SK-N-SH (cell line): ENCODE measurements around the gene PRR11. TPM values are rescaled to one million over a fixed set of nuclear protein-coding genes. Genes with fewer than 3 reads are reported as not detected.

Experiments used
- CTCF ChIA-PET: fragments of 300-600, 350-600 bp; formaldehyde crosslinking; extraction: SDS; loops from one replicate; lab custom pipeline; 2021; lab: Yijun Ruan, JAX
- POLR2A ChIA-PET: fragments of 350-600 bp; sonication (Branson Sonifier 250); formaldehyde crosslinking; extraction: SDS; loops from one replicate; lab custom pipeline; 2020; ENCODE audit warnings: antibody characterized with exemption, inconsistent platforms; lab: Yijun Ruan, JAX
- DNase-seq: peaks from one replicate; pipeline ENCODE4 v3.0.0; 2012
- H2AFZ ChIP-seq: fragments of 200-600 bp; sonication (generic); 2 replicates; pipeline ENCODE4 v1.8.1; 2016; ENCODE audit warnings: antibody characterized with exemption, mild to moderate bottlenecking, low read depth
- H3F3A ChIP-seq: fragments of 200-600 bp; sonication (generic); replicated peaks from 2 replicates; pipeline ENCODE3; 2016; ENCODE audit warnings: antibody characterized with exemption, mild to moderate bottlenecking; ENCODE audit not compliant: insufficient read depth
- H3K27ac ChIP-seq, 2 experiments: fragments of 200-500 bp in 1 of 2; fragments of 200-600 bp in 1 of 2; sonication (Bioruptor generic) in 1 of 2; sonication (generic), shearing (Covaris generic) in 1 of 2; 2 replicates each; pipeline versions ENCODE4 v1.5.1 to v1.6.1; 2014 to 2016; ENCODE audit warnings: low read depth in 2 of 2, inconsistent platforms in 1 of 2, low read length in 1 of 2, mild to moderate bottlenecking in 1 of 2, mixed read lengths in 1 of 2
- H3K27me3 ChIP-seq: fragments of 200-600 bp; sonication (generic), shearing (Covaris generic); 2 replicates; pipeline ENCODE4 v1.6.1; 2016; ENCODE audit warnings: mixed run types; ENCODE audit not compliant: insufficient read depth
- H3K36me3 ChIP-seq, 2 experiments: fragments of 200-500 bp in 1 of 2; fragments of 200-600 bp in 1 of 2; sonication (Bioruptor generic) in 1 of 2; sonication (generic) in 1 of 2; replicated peaks in 1 of 2; 2 replicates each; pipeline versions ENCODE3 to v1.5.1; 2014 to 2016; ENCODE audit warnings: low read length in 1 of 2, mild to moderate bottlenecking in 1 of 2; ENCODE audit not compliant: insufficient read depth in 2 of 2, control insufficient read depth in 1 of 2
- H3K4me1 ChIP-seq, 2 experiments: fragments of 200-500 bp in 1 of 2; fragments of 200-600 bp in 1 of 2; sonication (Bioruptor generic) in 1 of 2; sonication (generic), shearing (Covaris generic) in 1 of 2; 2 replicates each; pipeline versions ENCODE4 v1.5.1 to v1.6.1; 2014 to 2016; ENCODE audit warnings: low read depth in 1 of 2, low read length in 1 of 2, mixed run types in 1 of 2; ENCODE audit not compliant: insufficient read depth in 2 of 2, control insufficient read depth in 1 of 2
- H3K4me2 ChIP-seq: fragments of 200-600 bp; sonication (generic), shearing (Covaris generic); 2 replicates; pipeline ENCODE4 v1.6.1; 2017; ENCODE audit warnings: mixed run types
- H3K4me3 ChIP-seq, 2 experiments: fragments of 200-500 bp in 1 of 2; fragments of 200-600 bp in 1 of 2; sonication (Bioruptor generic) in 1 of 2; sonication (generic), shearing (Covaris generic) in 1 of 2; 2 replicates each; pipeline versions ENCODE4 v1.5.1 to v1.8.1; 2014 to 2016; ENCODE audit warnings: low read depth in 2 of 2, inconsistent platforms in 1 of 2, low read length in 1 of 2, mild to moderate bottlenecking in 1 of 2, mixed read lengths in 1 of 2, moderate library complexity in 1 of 2
- H3K79me2 ChIP-seq: fragments of 200-600 bp; sonication (generic); 2 replicates; pipeline ENCODE4 v1.8.1; 2017; ENCODE audit warnings: mild to moderate bottlenecking; ENCODE audit not compliant: insufficient read depth
- H3K9ac ChIP-seq: fragments of 200-600 bp; sonication (generic); 2 replicates; pipeline ENCODE4 v1.6.1; 2017; ENCODE audit warnings: mixed run types
- H3K9me2 ChIP-seq: fragments of 200-600 bp; sonication (generic); 2 replicates; pipeline ENCODE4 v1.6.1; 2017; ENCODE audit warnings: mixed run types
- H3K9me3 ChIP-seq: fragments of 200-600 bp; sonication (generic); 2 replicates; pipeline ENCODE4 v1.6.1; 2017; ENCODE audit warnings: mixed run types, mild to moderate bottlenecking, moderate library complexity
- H4K20me1 ChIP-seq: fragments of 200-600 bp; sonication (generic); 2 replicates; pipeline ENCODE4 v1.6.1; 2017; ENCODE audit warnings: mild to moderate bottlenecking, mixed run types; ENCODE audit not compliant: insufficient read depth
- ELF1 ChIP-seq: IDR thresholded peaks from 2 replicates; pipeline ENCODE4 v1.4.0; 2012
- EP300 ChIP-seq, 2 experiments: IDR thresholded peaks; 2 replicates each; pipeline versions ENCODE4 v1.4.0 to v1.6.1; 2012; ENCODE audit warnings: borderline replicate concordance in 1 of 2, low read depth in 1 of 2, low read length in 1 of 2
- EZH2phosphoT487 ChIP-seq: fragments of 200-600 bp; sonication (generic); IDR thresholded peaks from 2 replicates; pipeline ENCODE4 v1.6.1; 2017; ENCODE audit warnings: low read depth, mixed run types, mild to moderate bottlenecking, antibody characterized with exemption, moderate library complexity, borderline replicate concordance
- FOXJ3 ChIP-seq: sonication (generic); formaldehyde crosslinking; IDR thresholded peaks from 2 replicates; pipeline ENCODE4 v1.5.1; 2020; ENCODE audit warnings: mild to moderate bottlenecking, missing genetic modification reagents
- FOXM1 ChIP-seq: IDR thresholded peaks from 2 replicates; pipeline ENCODE4 v1.4.0; 2012; ENCODE audit warnings: low read depth, mild to moderate bottlenecking
- GATA2 ChIP-seq: sonication (generic); formaldehyde crosslinking; IDR thresholded peaks from 2 replicates; pipeline ENCODE4 v1.5.0; 2020; ENCODE audit warnings: mild to moderate bottlenecking, missing genetic modification reagents
- MEF2A ChIP-seq: IDR thresholded peaks from 2 replicates; pipeline ENCODE4 v1.4.0; 2012; ENCODE audit warnings: low read depth, borderline replicate concordance
- MXI1 ChIP-seq: IDR thresholded peaks from 2 replicates; pipeline ENCODE4 v1.6.1; 2012; ENCODE audit warnings: mild to moderate bottlenecking, low read depth, low read length, improper control_type of control experiment
- POLR2AphosphoS5 ChIP-seq: IDR thresholded peaks from 2 replicates; pipeline ENCODE4 v1.6.1; 2012; ENCODE audit warnings: low read depth, low read length
- RCOR1 ChIP-seq: fragments of 150-350 bp; IDR thresholded peaks from 2 replicates; pipeline ENCODE4 v1.6.1; 2017; ENCODE audit warnings: antibody characterized with exemption, low read length
- SIN3A ChIP-seq: IDR thresholded peaks from 2 replicates; pipeline ENCODE4 v1.6.1; 2012; ENCODE audit warnings: low read depth, mild to moderate bottlenecking, low read length, moderate library complexity, borderline replicate concordance
- SMC3 ChIP-seq: IDR thresholded peaks from 2 replicates; pipeline ENCODE4 v1.6.1; 2012; ENCODE audit warnings: low read depth, low read length, improper control_type of control experiment
- TAF1 ChIP-seq: IDR thresholded peaks from 2 replicates; pipeline ENCODE4 v1.6.1; 2012; ENCODE audit warnings: low read depth, mild to moderate bottlenecking, low read length, moderate library complexity, borderline replicate concordance
- YY1 ChIP-seq: IDR thresholded peaks from 2 replicates; pipeline ENCODE4 v1.4.0; 2012; ENCODE audit warnings: low read depth, mild to moderate bottlenecking
- WGBS: methylation state at CpG from one replicate; pipeline ENCODE4 v1.1.6; 2017; ENCODE audit warnings: low lambda C conversion rate; 5-methylcytosine and 5-hydroxymethylcytosine counted together
- polyA plus RNA-seq, 3 experiments: library from polyadenylated mRNA; depleted of rRNA; stranded (reverse); fragments of >200 nt; gene quantifications; 2 replicates each; pipeline ENCODE4 v1.2.3, GENCODE V29; 2012
- TF ChIP-seq, protein P1 (sequence below): fragments of 150-350 bp; IDR thresholded peaks from 2 replicates; pipeline ENCODE4 v1.6.1; 2017; ENCODE audit warnings: antibody characterized with exemption, low read length, low read depth, borderline replicate concordance
- TF ChIP-seq, protein P2 (sequence below): IDR thresholded peaks from 2 replicates; pipeline ENCODE4 v1.6.1; 2012; ENCODE audit warnings: mild to moderate bottlenecking, low read depth, low read length, moderate library complexity
- TF ChIP-seq, protein P3 (sequence below): fragments of 150-350 bp; IDR thresholded peaks from 2 replicates; pipeline ENCODE4 v1.6.1; 2016; ENCODE audit warnings: mild to moderate bottlenecking, low read depth, low read length
- TF ChIP-seq, protein P4 (sequence below): IDR thresholded peaks from 2 replicates; pipeline ENCODE4; 2012
- TF ChIP-seq, protein P5 (sequence below): IDR thresholded peaks from 2 replicates; pipeline ENCODE4 v1.4.0; 2012; ENCODE audit warnings: low read depth

PRR11 gene
- polyA plus RNA-seq (2012; rRNA removed), result 25.8 and 28.4 TPM in 2 replicates
- 27.2 and 29.5 TPM in 2 replicates for polyA plus RNA-seq (2012; cell fraction: cytosol; rRNA removed)
- 4.8 and 6.3 TPM in 2 replicates for polyA plus RNA-seq (2012; cell fraction: nucleus; rRNA removed)

DNA sequence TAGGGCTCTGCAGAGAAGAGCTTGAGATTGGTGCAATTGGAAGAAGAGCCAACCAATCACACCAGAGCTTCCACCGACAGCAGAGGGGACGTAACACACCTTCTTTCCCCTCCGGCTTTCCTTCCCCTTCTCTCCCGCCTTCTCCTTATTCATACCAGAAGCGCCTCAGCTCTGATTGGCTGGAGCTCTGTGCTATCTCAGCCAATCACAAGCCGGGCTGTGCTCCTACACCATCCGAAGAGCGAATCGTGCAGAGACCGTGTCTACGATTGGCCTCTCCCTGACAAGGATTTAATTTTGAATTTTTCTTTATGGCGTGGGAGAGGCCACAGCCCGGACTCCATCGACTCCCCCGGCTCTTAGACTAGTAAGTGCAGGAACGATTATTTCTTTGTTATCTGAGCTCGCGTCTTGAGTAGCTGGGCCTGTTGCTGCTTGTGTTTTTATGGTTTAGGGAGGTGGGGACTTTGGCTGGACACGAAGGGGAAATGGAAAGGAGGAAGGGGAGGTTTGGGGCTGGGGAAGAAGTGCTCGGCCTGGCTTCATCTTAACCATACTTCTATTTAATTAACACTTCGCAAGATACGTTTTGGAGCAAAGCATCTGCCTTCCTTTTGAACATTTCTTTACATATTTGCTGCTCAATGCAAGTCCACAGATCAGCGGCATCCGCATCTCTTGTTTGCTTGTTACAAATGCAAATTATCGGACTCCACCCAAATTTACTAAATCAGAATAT, at the start of gene PRR11:
Gene PRR11, plus strand, starts transcription at position 308 of the 739 bp plus-strand sequence. CDS start 14,007 bp downstream, outside the sequence.
- WGBS, result under 1% methylated on average over 25 of the region's 25 CpGs
- DNase-seq, result peak; percentile 90
- H3K36me3 ChIP-seq, result peaks cover 0 to 4% of the 10 kb centered on the region in 2 experiments
- CTCF ChIA-PET, result interaction anchor here (0.9 to 2.3 kb wide), 6 partner anchors 9 to 636 kb away, joined by 3 to 8 read pairs (median 4); partner anchors contain the start of gene GDPD1
- H3F3A ChIP-seq, result peaks cover 32% of the 10 kb centered on the region
- H3K27ac ChIP-seq, result peak within 1 kb of the TSS; percentile 85 to 95
- POLR2A ChIA-PET, result interaction anchor here (0.8 to 1.4 kb wide), 5 partner anchors 49 to 637 kb away, joined by 3 to 8 read pairs (median 3); partner anchors contain the start of genes SMG8 and TRIM37
- H3K9ac ChIP-seq, result peak within 1 kb of the TSS; percentile 87
- peak within 1 kb of the TSS; percentile 80 to 81 for H3K4me3 ChIP-seq
- H3K4me2 ChIP-seq, result peak within 1 kb of the TSS; percentile 89
- TF ChIP-seq TAF1, result peak; percentile 61; the same call in 1 of the 2 replicates
- peak; percentile 75 for TF ChIP-seq POLR2AphosphoS5
- TF ChIP-seq SMC3, result no peak
- TF ChIP-seq, protein P1, sequence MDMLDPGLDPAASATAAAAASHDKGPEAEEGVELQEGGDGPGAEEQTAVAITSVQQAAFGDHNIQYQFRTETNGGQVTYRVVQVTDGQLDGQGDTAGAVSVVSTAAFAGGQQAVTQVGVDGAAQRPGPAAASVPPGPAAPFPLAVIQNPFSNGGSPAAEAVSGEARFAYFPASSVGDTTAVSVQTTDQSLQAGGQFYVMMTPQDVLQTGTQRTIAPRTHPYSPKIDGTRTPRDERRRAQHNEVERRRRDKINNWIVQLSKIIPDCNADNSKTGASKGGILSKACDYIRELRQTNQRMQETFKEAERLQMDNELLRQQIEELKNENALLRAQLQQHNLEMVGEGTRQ, result no peak
- TF ChIP-seq RCOR1, result 0 out of 2 replicates have a peak, but pooled peaks have one; percentile 23
- TF ChIP-seq FOXM1, result peak; percentile 98
- no peak for TF ChIP-seq GATA2 (CRISPR knock-in tag)
- peak; percentile 100 for TF ChIP-seq MXI1
- no peak for TF ChIP-seq FOXJ3
- TF ChIP-seq, protein P2, sequence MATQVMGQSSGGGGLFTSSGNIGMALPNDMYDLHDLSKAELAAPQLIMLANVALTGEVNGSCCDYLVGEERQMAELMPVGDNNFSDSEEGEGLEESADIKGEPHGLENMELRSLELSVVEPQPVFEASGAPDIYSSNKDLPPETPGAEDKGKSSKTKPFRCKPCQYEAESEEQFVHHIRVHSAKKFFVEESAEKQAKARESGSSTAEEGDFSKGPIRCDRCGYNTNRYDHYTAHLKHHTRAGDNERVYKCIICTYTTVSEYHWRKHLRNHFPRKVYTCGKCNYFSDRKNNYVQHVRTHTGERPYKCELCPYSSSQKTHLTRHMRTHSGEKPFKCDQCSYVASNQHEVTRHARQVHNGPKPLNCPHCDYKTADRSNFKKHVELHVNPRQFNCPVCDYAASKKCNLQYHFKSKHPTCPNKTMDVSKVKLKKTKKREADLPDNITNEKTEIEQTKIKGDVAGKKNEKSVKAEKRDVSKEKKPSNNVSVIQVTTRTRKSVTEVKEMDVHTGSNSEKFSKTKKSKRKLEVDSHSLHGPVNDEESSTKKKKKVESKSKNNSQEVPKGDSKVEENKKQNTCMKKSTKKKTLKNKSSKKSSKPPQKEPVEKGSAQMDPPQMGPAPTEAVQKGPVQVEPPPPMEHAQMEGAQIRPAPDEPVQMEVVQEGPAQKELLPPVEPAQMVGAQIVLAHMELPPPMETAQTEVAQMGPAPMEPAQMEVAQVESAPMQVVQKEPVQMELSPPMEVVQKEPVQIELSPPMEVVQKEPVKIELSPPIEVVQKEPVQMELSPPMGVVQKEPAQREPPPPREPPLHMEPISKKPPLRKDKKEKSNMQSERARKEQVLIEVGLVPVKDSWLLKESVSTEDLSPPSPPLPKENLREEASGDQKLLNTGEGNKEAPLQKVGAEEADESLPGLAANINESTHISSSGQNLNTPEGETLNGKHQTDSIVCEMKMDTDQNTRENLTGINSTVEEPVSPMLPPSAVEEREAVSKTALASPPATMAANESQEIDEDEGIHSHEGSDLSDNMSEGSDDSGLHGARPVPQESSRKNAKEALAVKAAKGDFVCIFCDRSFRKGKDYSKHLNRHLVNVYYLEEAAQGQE, result peak; percentile 43; the same call in 1 of the 2 replicates
- peak; percentile 31 for TF ChIP-seq YY1
- no peak for TF ChIP-seq EZH2phosphoT487
- TF ChIP-seq EP300 (IDR thresholded peaks at IDR 0.05; ENCODE audit: borderline replicate concordance in 1 of 2, low read depth in 1 of 2, low read length in 1 of 2), result peak in 1 of 2 experiments; percentile 23; a peak in 2 of 4 replicates
- TF ChIP-seq, protein P3, sequence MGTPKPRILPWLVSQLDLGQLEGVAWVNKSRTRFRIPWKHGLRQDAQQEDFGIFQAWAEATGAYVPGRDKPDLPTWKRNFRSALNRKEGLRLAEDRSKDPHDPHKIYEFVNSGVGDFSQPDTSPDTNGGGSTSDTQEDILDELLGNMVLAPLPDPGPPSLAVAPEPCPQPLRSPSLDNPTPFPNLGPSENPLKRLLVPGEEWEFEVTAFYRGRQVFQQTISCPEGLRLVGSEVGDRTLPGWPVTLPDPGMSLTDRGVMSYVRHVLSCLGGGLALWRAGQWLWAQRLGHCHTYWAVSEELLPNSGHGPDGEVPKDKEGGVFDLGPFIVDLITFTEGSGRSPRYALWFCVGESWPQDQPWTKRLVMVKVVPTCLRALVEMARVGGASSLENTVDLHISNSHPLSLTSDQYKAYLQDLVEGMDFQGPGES, result peak; percentile 12; the same call in 1 of the 2 replicates
- TF ChIP-seq MEF2A, result no peak
- peak; percentile 100 for TF ChIP-seq SIN3A
- TF ChIP-seq, protein P4, sequence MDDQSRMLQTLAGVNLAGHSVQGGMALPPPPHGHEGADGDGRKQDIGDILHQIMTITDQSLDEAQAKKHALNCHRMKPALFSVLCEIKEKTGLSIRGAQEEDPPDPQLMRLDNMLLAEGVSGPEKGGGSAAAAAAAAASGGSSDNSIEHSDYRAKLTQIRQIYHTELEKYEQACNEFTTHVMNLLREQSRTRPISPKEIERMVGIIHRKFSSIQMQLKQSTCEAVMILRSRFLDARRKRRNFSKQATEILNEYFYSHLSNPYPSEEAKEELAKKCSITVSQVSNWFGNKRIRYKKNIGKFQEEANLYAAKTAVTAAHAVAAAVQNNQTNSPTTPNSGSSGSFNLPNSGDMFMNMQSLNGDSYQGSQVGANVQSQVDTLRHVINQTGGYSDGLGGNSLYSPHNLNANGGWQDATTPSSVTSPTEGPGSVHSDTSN, result no peak
- TF ChIP-seq ELF1, result no peak
- TF ChIP-seq, protein P5, sequence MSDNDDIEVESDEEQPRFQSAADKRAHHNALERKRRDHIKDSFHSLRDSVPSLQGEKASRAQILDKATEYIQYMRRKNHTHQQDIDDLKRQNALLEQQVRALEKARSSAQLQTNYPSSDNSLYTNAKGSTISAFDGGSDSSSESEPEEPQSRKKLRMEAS, result peak; percentile 98
- no peaks in the 10 kb centered on the region for H3K9me3 ChIP-seq
- H3K27me3 ChIP-seq, result no peaks in the 10 kb centered on the region
- no peaks in the 10 kb centered on the region for H3K9me2 ChIP-seq
- peak within 1 kb of the TSS; percentile 82 for H2AFZ ChIP-seq
- peaks cover 13 to 17% of the 10 kb centered on the region in 2 experiments; a peak in 3 of 4 replicates for H3K4me1 ChIP-seq
- H3K79me2 ChIP-seq, result peaks cover 86% of the 10 kb centered on the region
- no peaks in the 10 kb centered on the region for H4K20me1 ChIP-seq
